ENCODE data around the gene PRR5. TPM values are rescaled to one million over a fixed set of nuclear protein-coding genes. Genes with fewer than 3 reads are reported as not detected.

The PRR5 gene
- polyA plus RNA-seq, 4 donors: 37.0 to 80.5 (median 61.8) TPM

GRCh38 chr22:44689915-44690524 is 12.0 kb upstream of the PRR5 start:
- no peaks in the 10 kb centered on the region for H3K9me3 ChIP-seq (ENCODE audit: control insufficient read depth in 2 of 2, insufficient read depth in 1 of 2, low read depth in 1 of 2, low read length in 1 of 2)
- WGBS, 3 donors: 76 to 87% (median 77%) methylated on average over 9 of the region's 9 CpGs
- no peak overlapping the region for H3K27ac ChIP-seq (ENCODE audit: low read depth in 1 of 3, low read length in 2 of 3)
- DNase-seq: no peak
- FAIRE-seq: no peak
- peaks cover 0 to 10% (median 2%) of the 10 kb centered on the region in 3 donors for H3K36me3 ChIP-seq (ENCODE audit: control insufficient read depth in 3 of 3, insufficient read depth in 2 of 3, low read depth in 1 of 3, low read length in 3 of 3)
- no peaks in the 10 kb centered on the region for H3K27me3 ChIP-seq (ENCODE audit: control insufficient read depth in 3 of 3, insufficient read depth in 3 of 3, low read length in 3 of 3)
- no peak overlapping the region for H3K4me3 ChIP-seq (ENCODE audit: low read depth in 1 of 3, low read length in 3 of 3)
- peaks cover 0 to 2% (median 2%) of the 10 kb centered on the region in 3 donors for H3K4me1 ChIP-seq (ENCODE audit: control insufficient read depth in 3 of 3, insufficient read depth in 2 of 3, low read depth in 1 of 3, low read length in 2 of 3)

DNA sequence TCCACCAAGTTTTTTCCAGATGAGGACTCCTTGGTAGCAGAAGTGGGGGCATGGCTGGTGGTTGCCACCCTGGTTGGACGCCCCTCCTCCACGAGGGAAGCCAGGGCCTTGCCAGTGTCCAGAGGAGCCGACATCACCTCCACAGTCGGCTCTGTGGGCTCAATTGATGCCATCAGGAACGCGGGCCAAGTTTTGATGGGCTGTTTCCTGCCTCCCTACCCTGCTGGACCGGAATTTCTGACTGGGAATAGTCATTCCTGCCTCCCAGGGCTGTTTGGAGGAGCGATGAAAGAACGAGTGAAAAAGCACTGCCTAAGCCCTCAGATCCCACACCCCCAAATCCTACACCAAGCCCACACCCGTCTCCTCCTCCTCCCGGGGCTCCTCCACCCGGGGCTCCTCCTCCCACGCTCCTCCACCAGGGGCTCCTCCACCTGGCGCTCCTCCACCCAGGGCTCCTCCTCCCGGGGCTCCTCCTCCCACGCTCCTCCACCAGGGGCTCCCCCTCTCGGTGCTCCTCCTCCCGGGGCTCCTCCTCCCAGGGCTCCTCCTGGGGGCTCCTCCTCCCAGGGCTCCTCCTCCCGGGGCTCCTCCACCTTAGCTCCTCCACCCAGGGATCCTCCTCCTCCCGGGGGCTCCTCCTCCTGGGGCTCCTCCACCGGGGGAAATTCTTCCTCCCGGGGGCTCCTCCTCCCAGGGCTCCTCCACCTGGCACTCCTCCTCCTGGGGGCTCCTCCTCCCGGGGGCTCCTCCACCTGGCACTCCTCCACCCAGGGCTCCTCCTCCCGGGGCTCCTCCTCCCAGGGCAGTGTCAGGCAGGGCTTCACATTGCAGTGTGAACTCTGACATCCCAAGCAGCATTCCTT is 10.0 kb upstream of the PRR5 start:
- DNase-seq: peak in 1 of 2 donors; percentile 29
- no peaks in the 10 kb centered on the region for H3K9me3 ChIP-seq (ENCODE audit: control insufficient read depth in 2 of 2, insufficient read depth in 1 of 2, low read depth in 1 of 2, low read length in 1 of 2)
- H3K4me1 ChIP-seq (ENCODE audit: control insufficient read depth in 3 of 3, insufficient read depth in 2 of 3, low read depth in 1 of 3, low read length in 2 of 3): no peaks in the 10 kb centered on the region
- FAIRE-seq: no peak
- H3K27ac ChIP-seq (ENCODE audit: low read depth in 1 of 3, low read length in 2 of 3): no peak overlapping the region
- H3K36me3 ChIP-seq (ENCODE audit: control insufficient read depth in 3 of 3, insufficient read depth in 2 of 3, low read depth in 1 of 3, low read length in 3 of 3): peaks cover 0 to 12% (median 2%) of the 10 kb centered on the region in 3 donors
- no peak overlapping the region for H3K4me3 ChIP-seq (ENCODE audit: low read depth in 1 of 3, low read length in 3 of 3)
- H3K27me3 ChIP-seq (ENCODE audit: control insufficient read depth in 3 of 3, insufficient read depth in 3 of 3, low read length in 3 of 3): no peaks in the 10 kb centered on the region
- WGBS, 3 donors: 34 to 65% (median 42%) methylated on average over 20 to 24 of the region's 24 CpGs

DNA sequence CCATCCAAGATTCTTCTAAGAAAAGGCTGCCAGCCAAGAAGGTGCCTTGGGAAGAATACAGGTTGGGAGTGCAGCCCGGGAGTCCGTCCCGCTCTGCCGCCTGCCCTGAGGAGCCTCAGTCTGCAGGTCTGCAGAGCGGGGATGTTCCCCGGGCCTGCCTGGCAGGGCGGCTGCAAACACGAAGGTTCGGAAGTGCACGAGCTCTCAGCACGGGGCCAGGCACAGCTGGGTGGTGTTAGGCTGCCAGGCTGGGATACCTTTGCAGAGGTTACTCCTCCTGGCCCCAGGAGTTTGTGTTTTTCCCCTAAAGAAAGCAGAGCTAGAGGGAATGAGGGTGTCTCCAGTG is 9.4 kb upstream of the PRR5 start:
- 65 to 92% (median 80%) methylated on average over 11 of the region's 11 CpGs for WGBS, 3 donors
- no peak for DNase-seq

DNA sequence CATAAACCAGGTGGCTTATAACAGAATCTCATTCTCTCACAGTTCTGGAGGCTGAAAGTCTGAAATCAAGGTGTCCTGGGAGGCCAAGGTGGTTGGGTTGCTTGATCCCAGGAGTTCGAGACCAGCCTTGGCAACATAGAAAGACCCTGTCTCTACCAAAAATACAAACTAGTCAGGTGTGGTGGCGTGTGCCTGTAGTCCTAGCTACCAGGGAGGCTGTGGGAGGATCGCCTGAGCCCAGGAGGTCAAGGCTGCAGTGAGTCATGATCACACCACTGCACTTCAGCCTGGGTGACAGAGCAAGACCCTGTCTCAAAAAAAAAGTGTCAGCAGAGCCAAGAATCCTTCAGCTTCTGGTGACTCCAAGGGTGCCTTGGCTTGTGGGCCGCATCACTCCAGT is 8.9 kb upstream of the PRR5 start:
- Histone ChIP-seq H3K27me3 (ENCODE audit: control insufficient read depth in 3 of 3, insufficient read depth in 3 of 3, low read length in 3 of 3) (no peaks in the 10 kb centered on the region), H3K9me3 (ENCODE audit: control insufficient read depth in 2 of 2, insufficient read depth in 1 of 2, low read depth in 1 of 2, low read length in 1 of 2) (no peaks in the 10 kb centered on the region), H3K36me3 (ENCODE audit: control insufficient read depth in 3 of 3, insufficient read depth in 2 of 3, low read depth in 1 of 3, low read length in 3 of 3) (peaks cover 0 to 12% (median 2%) of the 10 kb centered on the region in 3 donors), H3K27ac (ENCODE audit: low read depth in 1 of 3, low read length in 2 of 3) (no peak overlapping the region), H3K4me1 (ENCODE audit: control insufficient read depth in 3 of 3, insufficient read depth in 2 of 3, low read depth in 1 of 3, low read length in 2 of 3) (peaks cover 0 to 7% (median 0%) of the 10 kb centered on the region in 3 donors), H3K4me3 (ENCODE audit: low read depth in 1 of 3, low read length in 3 of 3) (no peak overlapping the region)
- WGBS, 3 donors: 76 to 92% (median 89%) methylated on average over 4 of the region's 4 CpGs
- FAIRE-seq (no peak), DNase-seq (no peak)

More for the DNA sequence above, 9.4 kb upstream of the PRR5 start:
- no peak overlapping the region for H3K4me3 ChIP-seq (ENCODE audit: low read depth in 1 of 3, low read length in 3 of 3)
- H3K9me3 ChIP-seq (ENCODE audit: control insufficient read depth in 2 of 2, insufficient read depth in 1 of 2, low read depth in 1 of 2, low read length in 1 of 2): no peaks in the 10 kb centered on the region
- H3K27ac ChIP-seq (ENCODE audit: low read depth in 1 of 3, low read length in 2 of 3): no peak overlapping the region
- H3K27me3 ChIP-seq (ENCODE audit: control insufficient read depth in 3 of 3, insufficient read depth in 3 of 3, low read length in 3 of 3): no peaks in the 10 kb centered on the region
- peaks cover 0 to 2% (median 0%) of the 10 kb centered on the region in 3 donors for H3K4me1 ChIP-seq (ENCODE audit: control insufficient read depth in 3 of 3, insufficient read depth in 2 of 3, low read depth in 1 of 3, low read length in 2 of 3)
- peaks cover 0 to 12% (median 2%) of the 10 kb centered on the region in 3 donors for H3K36me3 ChIP-seq (ENCODE audit: control insufficient read depth in 3 of 3, insufficient read depth in 2 of 3, low read depth in 1 of 3, low read length in 3 of 3)
- no peak for FAIRE-seq

- H3K9me3 ChIP-seq (ENCODE audit: control insufficient read depth in 2 of 2, insufficient read depth in 1 of 2, low read depth in 1 of 2, low read length in 1 of 2): no peaks in the 10 kb centered on the region
- WGBS, 3 donors: 80 to 89% (median 86%) methylated on average over 9 of the region's 9 CpGs
- DNase-seq (no peak), FAIRE-seq (no peak)
- no peak overlapping the region for H3K27ac ChIP-seq (ENCODE audit: low read depth in 1 of 3, low read length in 2 of 3)
- H3K4me3 ChIP-seq (ENCODE audit: low read depth in 1 of 3, low read length in 3 of 3): no peak overlapping the region
- peaks cover 0 to 13% (median 0%) of the 10 kb centered on the region in 3 donors for H3K4me1 ChIP-seq (ENCODE audit: control insufficient read depth in 3 of 3, insufficient read depth in 2 of 3, low read depth in 1 of 3, low read length in 2 of 3)
- H3K27me3 ChIP-seq (ENCODE audit: control insufficient read depth in 3 of 3, insufficient read depth in 3 of 3, low read length in 3 of 3): no peaks in the 10 kb centered on the region
- H3K36me3 ChIP-seq (ENCODE audit: control insufficient read depth in 3 of 3, insufficient read depth in 2 of 3, low read depth in 1 of 3, low read length in 3 of 3): peaks cover 0 to 9% (median 2%) of the 10 kb centered on the region in 3 donors
Observed at GRCh38 chr22:44693756-44694155, 8.2 kb upstream of the PRR5 start.

- H3K27ac ChIP-seq (ENCODE audit: low read depth in 1 of 3, low read length in 2 of 3): no peak overlapping the region
- 21 to 30% (median 22%) methylated on average over 20 to 22 of the region's 22 CpGs for WGBS, 3 donors
- FAIRE-seq: no peak
Observed at GRCh38 chr22:44697423-44698141, 4.4 kb upstream of the PRR5 start.

DNA sequence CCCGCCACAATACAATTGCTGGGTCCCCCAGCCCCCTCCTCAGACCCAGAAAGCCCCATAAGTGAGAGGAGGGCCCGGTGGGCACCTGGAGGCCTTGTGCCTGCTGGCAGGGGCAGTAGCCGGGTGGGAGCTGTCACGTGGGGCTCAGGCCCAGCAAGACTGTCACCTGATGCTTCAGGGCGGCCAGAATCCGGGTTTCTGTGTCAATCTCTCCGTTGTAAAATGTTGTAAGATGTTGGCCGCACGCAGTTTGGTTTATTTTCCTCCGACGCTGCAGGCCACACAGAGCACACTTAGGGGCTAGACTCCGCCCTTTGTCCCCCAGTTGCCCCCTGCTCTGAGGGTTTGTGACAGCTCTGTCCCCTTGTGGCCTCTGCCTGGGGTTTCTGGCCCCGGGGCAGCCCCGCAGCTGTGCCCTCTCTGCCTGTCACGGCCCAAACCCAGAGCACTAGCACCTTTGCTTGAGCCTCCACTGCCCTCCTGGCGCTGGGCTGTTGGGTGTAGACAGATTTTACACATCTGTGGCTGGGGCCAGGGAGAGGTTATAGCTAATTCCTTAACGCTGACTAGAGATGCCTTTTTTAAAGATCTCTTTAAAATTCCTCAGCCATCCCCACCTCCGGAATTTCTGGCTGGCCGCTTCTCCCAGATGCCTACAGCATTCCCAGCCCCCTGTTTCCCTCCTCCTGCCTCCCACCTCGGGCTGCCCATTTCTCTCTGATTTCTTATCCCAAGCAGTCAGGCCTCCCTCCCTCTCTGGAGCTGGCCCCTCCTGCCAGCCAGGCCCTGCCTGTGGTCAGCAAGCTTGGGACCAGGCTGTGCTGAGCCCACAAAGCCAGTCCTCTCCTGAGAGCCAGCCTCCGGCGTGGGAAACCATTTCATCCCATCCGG is 3.2 kb upstream of the PRR5 start:
- Histone ChIP-seq H3K27me3 (ENCODE audit: control insufficient read depth in 3 of 3, insufficient read depth in 3 of 3, low read length in 3 of 3) (no peaks in the 10 kb centered on the region), H3K27ac (ENCODE audit: low read depth in 1 of 3, low read length in 2 of 3) (peak overlapping the region in 2 of 3 donors; percentile 67 to 68), H3K4me1 (ENCODE audit: control insufficient read depth in 3 of 3, insufficient read depth in 2 of 3, low read depth in 1 of 3, low read length in 2 of 3) (peaks cover 0 to 37% (median 3%) of the 10 kb centered on the region in 3 donors), H3K9me3 (ENCODE audit: control insufficient read depth in 2 of 2, insufficient read depth in 1 of 2, low read depth in 1 of 2, low read length in 1 of 2) (no peaks in the 10 kb centered on the region), H3K36me3 (ENCODE audit: control insufficient read depth in 3 of 3, insufficient read depth in 2 of 3, low read depth in 1 of 3, low read length in 3 of 3) (peaks cover 0 to 10% (median 0%) of the 10 kb centered on the region in 3 donors), H3K4me3 (ENCODE audit: low read depth in 1 of 3, low read length in 3 of 3) (no peak overlapping the region)
- FAIRE-seq: no peak
- DNase-seq: peak in 1 of 2 donors; percentile 45
- WGBS, 3 donors: 72 to 90% (median 83%) methylated on average over 23 of the region's 23 CpGs

More at GRCh38 chr22:44697423-44698141, 4.4 kb upstream of the PRR5 start:
- Histone ChIP-seq H3K4me1 (ENCODE audit: control insufficient read depth in 3 of 3, insufficient read depth in 2 of 3, low read depth in 1 of 3, low read length in 2 of 3) (peaks cover 0 to 26% (median 0%) of the 10 kb centered on the region in 3 donors), H3K36me3 (ENCODE audit: control insufficient read depth in 3 of 3, insufficient read depth in 2 of 3, low read depth in 1 of 3, low read length in 3 of 3) (peaks cover 0 to 7% (median 0%) of the 10 kb centered on the region in 3 donors), H3K9me3 (ENCODE audit: control insufficient read depth in 2 of 2, insufficient read depth in 1 of 2, low read depth in 1 of 2, low read length in 1 of 2) (no peaks in the 10 kb centered on the region), H3K27me3 (ENCODE audit: control insufficient read depth in 3 of 3, insufficient read depth in 3 of 3, low read length in 3 of 3) (no peaks in the 10 kb centered on the region), H3K4me3 (ENCODE audit: low read depth in 1 of 3, low read length in 3 of 3) (no peak overlapping the region)
- DNase-seq: peak; percentile 69 to 80

Measured in small intestine (tissue), 7 donors.